ENCODE data around the gene CSHL1. TPM values are rescaled to one million over a fixed set of nuclear protein-coding genes. Genes with fewer than 3 reads are reported as not detected.
"Not testable (repeated sequence)": the region's sequence is repeated elsewhere in the genome, so short reads cannot be mapped to it uniquely, and the experiment has no call there.

CSHL1 gene
- total RNA-seq, 1 donor from 2014 or later = not detected

GRCh38 chr17:63914471-63914870, 3.4 kb upstream of the CSHL1 start:
- Mint-ChIP-seq H3K4me3 (ENCODE audit: unreplicated experiment) (no peak overlapping the region), H3K36me3 (ENCODE audit: low read depth) (no peaks in the 10 kb centered on the region), H3K27me3 (ENCODE audit: low read depth) (peaks cover 52% of the 10 kb centered on the region), H3K4me1 (ENCODE audit: low read depth) (peaks cover 4% of the 10 kb centered on the region), H3K27ac (ENCODE audit: unreplicated experiment) (no peak overlapping the region), H3K9me3 (ENCODE audit: low read depth) (no peaks in the 10 kb centered on the region)
- TF ChIP-seq CTCF (IDR thresholded peaks at IDR 0.05) = no peak
- DNase-seq (ENCODE audit: low spot score) = peak; percentile 52

GRCh38 chr17:63911657-63912100, 621 bp upstream of the CSHL1 start:
- Mint-ChIP-seq H3K27me3 (ENCODE audit: low read depth) (peaks cover 51% of the 10 kb centered on the region), H3K4me1 (ENCODE audit: low read depth) (no peaks in the 10 kb centered on the region)

GRCh38 chr17:63910096-63910495, 962 bp downstream of the CSHL1 start:
- no peaks in the 10 kb centered on the region for H3K9me3 Mint-ChIP-seq (ENCODE audit: low read depth)
- no peaks in the 10 kb centered on the region for H3K36me3 Mint-ChIP-seq (ENCODE audit: low read depth)
- no peak for TF ChIP-seq CTCF (IDR thresholded peaks at IDR 0.05)
- DNase-seq (ENCODE audit: low spot score) = peak; percentile 58
- no peak overlapping the region for H3K4me3 Mint-ChIP-seq (ENCODE audit: unreplicated experiment)
- H3K27ac Mint-ChIP-seq (ENCODE audit: unreplicated experiment) = no peak overlapping the region
- peaks cover 40% of the 10 kb centered on the region for H3K27me3 Mint-ChIP-seq (ENCODE audit: low read depth)
- H3K4me1 Mint-ChIP-seq (ENCODE audit: low read depth) = no peaks in the 10 kb centered on the region

More at GRCh38 chr17:63911657-63912100, 621 bp upstream of the CSHL1 start:
- peak; percentile 88 for TF ChIP-seq CTCF (IDR thresholded peaks at IDR 0.05)
- Mint-ChIP-seq H3K9me3 (ENCODE audit: low read depth) (no peaks in the 10 kb centered on the region), H3K27ac (ENCODE audit: unreplicated experiment) (no peak overlapping the region), H3K4me3 (ENCODE audit: unreplicated experiment) (no peak overlapping the region), H3K36me3 (ENCODE audit: low read depth) (no peaks in the 10 kb centered on the region)
- DNase-seq (ENCODE audit: low spot score) = peak; percentile 29

GRCh38 chr17:63909586-63909985, 1.5 kb downstream of the CSHL1 start:
- H3K27ac Mint-ChIP-seq (ENCODE audit: unreplicated experiment); H3K4me1 Mint-ChIP-seq (ENCODE audit: low read depth); H3K36me3 Mint-ChIP-seq (ENCODE audit: low read depth); H3K4me3 Mint-ChIP-seq (ENCODE audit: unreplicated experiment); H3K9me3 Mint-ChIP-seq (ENCODE audit: low read depth): not testable (repeated sequence)
- H3K27me3 Mint-ChIP-seq (ENCODE audit: low read depth) = peaks cover 37% of the 10 kb centered on the region
- DNase-seq (ENCODE audit: low spot score) = peak; percentile 35

- not testable (repeated sequence) for H3K9me3 Mint-ChIP-seq (ENCODE audit: low read depth); DNase-seq (ENCODE audit: low spot score); H3K4me1 Mint-ChIP-seq (ENCODE audit: low read depth); H3K27ac Mint-ChIP-seq (ENCODE audit: unreplicated experiment); H3K36me3 Mint-ChIP-seq (ENCODE audit: low read depth); H3K4me3 Mint-ChIP-seq (ENCODE audit: unreplicated experiment)
- TF ChIP-seq CTCF (IDR thresholded peaks at IDR 0.05) = peak; percentile 43
- H3K27me3 Mint-ChIP-seq (ENCODE audit: low read depth) = peaks cover 37% of the 10 kb centered on the region
Measured at GRCh38 chr17:63907161-63907778, 3.8 kb downstream of the CSHL1 start.

GRCh38 chr17:63904796-63905195, 6.3 kb downstream of the CSHL1 start:
- peaks cover 40% of the 10 kb centered on the region for H3K27me3 Mint-ChIP-seq (ENCODE audit: low read depth)
- peak; percentile 19 for DNase-seq (ENCODE audit: low spot score)
- not testable (repeated sequence) for H3K9me3 Mint-ChIP-seq (ENCODE audit: low read depth); H3K4me3 Mint-ChIP-seq (ENCODE audit: unreplicated experiment); H3K36me3 Mint-ChIP-seq (ENCODE audit: low read depth); H3K4me1 Mint-ChIP-seq (ENCODE audit: low read depth); H3K27ac Mint-ChIP-seq (ENCODE audit: unreplicated experiment)
